T-helper 2 cell treated with Interferon-gamma antibody and Interleukin-4, amounts not matched to agents 100 ng/mL and 5 ng/mL, for 36 hours (primary cell): ENCODE results near the gene CAGE1. TPM values are rescaled to one million over a fixed set of nuclear protein-coding genes. Genes with fewer than 3 reads are reported as not detected.

Experiments used
- intact Hi-C: fragments of 100-400 bp; cut with micrococcal nuclease; formaldehyde crosslinking; loops from one replicate; pipeline ENCODE4 v1.15.1; 2023
- total RNA-seq: library from RNA; stranded (reverse); gene quantifications from 2 replicates; pipeline ENCODE4 v1.2.3, GENCODE V29; 2022

Gene CAGE1
- total RNA-seq, result 0.16 TPM in 1 of 2 replicates, not detected in the other

DNA sequence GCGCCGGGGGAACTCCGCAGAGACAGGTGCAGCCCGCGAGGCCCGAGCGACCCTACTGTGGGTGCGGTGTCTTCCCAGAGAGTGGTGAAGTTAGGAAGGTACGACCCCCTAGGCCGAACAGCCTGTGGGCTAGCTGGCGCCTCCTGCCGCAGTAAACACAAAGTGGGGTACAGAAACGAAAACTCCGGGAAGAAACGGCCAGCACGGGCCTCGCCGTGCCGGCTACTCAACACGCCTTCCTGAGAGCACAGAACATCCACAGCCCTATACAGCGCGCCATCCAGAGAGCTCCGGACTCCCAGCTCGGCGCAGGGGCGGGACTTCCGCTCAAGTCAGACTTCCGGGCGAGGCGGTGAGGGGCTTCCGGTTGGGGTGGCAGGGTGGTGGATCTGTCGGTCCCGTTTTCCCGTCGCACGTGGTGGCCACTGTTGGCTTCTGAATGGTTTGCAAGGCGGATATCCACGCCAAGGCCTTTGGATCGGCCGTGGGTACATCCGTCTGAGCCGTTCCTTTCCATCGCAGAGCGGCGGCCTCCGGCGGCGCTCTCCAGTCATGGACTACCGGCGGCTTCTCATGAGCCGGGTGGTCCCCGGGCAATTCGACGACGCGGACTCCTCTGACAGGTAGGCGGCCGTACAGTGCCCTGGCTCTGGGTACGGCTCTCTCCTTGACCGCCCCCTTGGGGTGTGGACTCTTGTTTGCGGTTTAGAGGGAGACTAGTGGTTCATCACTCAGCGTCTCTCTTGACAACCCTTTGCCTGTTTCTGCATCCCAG, at the start of gene CAGE1, which contains the start of gene RIOK1:
CAGE1 (minus strand) TSS at position 292 of the 775 bp plus-strand sequence. CDS start 2,569 bp downstream, outside the sequence.
RIOK1 (plus strand) TSS at position 358 of the 775 bp plus-strand sequence; CDS start at position 553, 195 bp downstream.
- intact Hi-C loops, result loop anchor here (1.0 to 5.0 kb wide), 5 partner anchors 76 to 1048 kb away; partner anchors contain the start of genes BLOC1S5, SLC35B3, SNRNP48 and SSR1

DNA sequence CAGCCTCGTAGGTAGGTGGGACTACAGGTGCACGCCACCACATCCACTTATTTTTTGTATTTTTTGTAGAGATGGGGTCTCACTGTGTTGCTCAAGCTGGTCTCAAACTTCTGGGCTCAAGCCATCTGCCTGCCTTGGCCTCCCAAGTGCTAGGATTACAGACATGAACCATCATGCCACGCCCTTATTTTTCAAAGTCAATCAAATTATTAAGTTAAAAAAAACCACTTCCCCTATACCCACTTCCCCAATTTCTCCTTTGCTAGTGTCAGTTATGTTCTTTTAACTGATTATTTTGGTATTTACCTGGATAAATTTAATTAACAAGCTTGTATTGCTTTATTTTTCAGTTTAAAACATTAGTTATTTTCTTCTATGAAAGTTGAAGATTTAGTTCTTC, 49.7 kb upstream of the CAGE1 start:
- intact Hi-C loops, result no loop called here

- intact Hi-C loops, result no loop called here
Observed at GRCh38 chr6:7438011-7438410, 48.5 kb upstream of the CAGE1 start.

GRCh38 chr6:7434672-7435071, 45.1 kb upstream of the CAGE1 start:
- intact Hi-C loops, result no loop called here

GRCh38 chr6:7433121-7433617, 43.6 kb upstream of the CAGE1 start:
- intact Hi-C loops, result no loop called here

- intact Hi-C loops, result no loop called here
Observed at GRCh38 chr6:7432391-7433120, 43.0 kb upstream of the CAGE1 start.

DNA sequence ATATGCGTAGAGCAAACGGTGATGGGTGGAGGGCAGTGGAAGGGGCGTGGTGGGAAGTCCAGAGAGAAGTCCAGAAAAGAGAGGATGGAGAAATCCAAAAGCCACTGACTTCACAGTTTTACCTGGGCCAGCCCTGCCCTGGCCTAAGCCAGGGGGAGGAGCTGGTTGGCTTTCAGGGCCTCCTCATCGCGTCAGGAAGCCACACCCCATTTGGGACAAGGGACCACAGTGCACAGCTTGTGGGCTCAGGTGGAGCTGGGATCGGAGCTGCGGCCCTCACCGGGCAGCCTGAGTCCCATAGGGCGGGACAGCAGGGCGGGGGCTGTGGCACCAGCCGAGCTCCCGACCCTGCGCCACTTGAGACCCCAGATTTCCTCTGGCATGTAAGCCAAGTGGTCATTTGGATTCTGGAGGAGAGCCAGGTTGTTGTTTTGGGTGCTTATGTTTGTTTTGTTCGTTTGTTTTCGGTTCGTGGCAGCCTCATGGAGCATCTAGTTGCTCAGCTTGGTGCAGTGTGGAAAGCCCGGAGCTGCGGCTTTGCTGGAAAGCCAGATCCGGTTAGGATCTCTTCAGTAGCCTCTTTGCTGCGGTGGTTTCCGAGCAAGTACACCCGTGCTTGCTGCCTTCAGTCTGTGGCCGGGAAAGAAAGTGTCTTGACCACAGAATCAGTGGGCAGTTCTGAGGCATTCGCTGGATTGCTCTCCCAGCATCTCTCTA, 42.3 kb upstream of the CAGE1 start:
- intact Hi-C loops, result no loop called here

DNA sequence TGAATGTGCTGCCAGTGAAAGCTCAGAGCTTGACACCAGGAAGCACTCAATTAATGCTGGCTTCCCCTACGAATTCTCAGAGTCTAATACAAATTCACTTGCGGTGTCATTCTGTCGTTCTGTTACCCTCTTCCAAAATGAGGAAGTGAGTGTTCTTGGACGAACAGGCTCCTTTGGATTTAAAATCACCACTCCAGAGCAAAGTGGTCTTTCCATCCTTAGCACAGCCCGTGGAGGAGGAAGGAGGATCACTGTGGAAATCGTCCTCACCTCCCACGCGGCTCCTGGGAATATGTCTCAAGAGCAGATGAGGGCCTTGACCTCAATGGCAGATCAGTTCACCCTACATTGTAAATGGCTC, 41.8 kb upstream of the CAGE1 start:
- intact Hi-C loops, result no loop called here

GRCh38 chr6:7426447-7427169, 37.1 kb upstream of the CAGE1 start:
- intact Hi-C loops, result no loop called here

DNA sequence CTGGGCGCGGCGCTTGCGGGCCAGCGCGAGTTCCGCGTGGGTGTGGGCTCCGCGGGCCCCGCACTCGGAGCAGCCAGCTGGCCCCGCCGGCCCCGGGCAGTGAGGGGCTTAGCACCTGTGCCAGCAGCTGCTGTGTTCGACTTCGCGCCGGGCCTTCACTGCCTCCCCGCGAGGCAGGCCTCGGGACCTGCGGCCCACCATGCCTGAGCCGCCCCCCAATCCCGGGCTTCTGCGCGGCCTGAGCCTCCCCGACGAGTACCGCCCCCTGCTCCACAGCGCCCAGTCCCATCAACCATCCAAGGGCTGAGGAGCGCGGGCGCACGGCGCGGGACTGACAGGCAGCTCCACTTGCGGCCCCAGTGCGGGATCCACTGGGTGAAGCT, 36.3 kb upstream of the CAGE1 start:
- intact Hi-C loops, result no loop called here

DNA sequence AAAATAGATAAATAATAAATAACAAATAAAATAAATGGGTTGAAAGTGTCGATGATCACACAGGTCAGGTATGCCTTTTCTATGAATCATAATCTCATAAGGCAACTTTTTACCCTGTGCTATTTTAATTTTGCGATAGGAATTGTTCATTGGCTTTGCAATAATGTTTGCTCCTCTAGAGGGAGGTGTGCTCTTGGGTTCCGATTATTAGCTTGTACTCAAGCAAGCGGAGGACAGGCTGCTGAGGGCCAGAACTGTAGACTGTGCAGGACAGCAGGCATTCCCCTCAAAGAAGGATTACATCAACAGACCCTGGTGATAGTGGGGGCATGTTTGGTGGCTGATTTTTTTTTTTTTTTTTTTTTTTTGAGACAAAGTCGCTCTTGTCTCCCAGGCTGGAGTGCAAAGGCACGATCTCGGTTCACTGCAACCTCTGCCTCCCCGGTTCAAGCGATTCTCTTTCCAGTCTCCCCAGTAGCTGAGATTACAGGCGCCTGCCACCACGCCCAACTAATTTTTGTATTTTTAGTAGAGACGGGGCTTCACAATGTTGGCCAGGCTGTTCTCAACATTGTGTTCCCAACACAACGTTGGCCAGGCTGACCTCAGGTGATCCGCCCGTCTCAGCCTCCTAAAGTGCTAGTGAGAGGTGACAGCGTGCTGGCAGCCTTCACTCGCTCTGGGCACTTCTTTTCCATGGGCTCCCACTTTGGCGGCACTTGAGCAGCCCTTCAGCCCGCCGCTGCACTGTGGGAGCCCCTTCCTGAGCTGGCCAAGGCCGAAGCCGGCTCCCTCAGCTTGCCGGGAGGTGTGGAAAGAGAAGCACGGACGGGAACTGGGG, 35.6 kb upstream of the CAGE1 start:
- intact Hi-C loops, result no loop called here

DNA sequence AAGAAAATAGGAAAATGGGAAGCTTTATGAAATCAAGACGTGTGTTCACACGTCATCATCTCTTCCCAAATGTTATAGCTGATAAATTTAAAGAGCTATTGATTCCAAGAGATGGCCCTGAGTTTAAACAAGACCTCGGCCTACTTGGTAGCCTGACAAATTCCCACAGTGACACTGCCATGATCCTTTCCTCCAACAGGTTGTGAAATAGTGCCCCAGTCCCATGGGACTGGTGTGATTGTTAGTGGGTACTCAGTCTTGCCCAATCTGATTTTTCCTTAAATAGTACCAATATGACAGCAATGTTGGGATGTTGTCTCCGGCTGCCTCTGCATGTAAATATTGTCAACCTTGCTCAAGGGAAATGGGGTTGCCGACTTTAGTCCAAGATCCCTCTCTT, 34.5 kb upstream of the CAGE1 start:
- intact Hi-C loops, result no loop called here

GRCh38 chr6:7421066-7421465, 31.5 kb upstream of the CAGE1 start:
- intact Hi-C loops, result no loop called here

DNA sequence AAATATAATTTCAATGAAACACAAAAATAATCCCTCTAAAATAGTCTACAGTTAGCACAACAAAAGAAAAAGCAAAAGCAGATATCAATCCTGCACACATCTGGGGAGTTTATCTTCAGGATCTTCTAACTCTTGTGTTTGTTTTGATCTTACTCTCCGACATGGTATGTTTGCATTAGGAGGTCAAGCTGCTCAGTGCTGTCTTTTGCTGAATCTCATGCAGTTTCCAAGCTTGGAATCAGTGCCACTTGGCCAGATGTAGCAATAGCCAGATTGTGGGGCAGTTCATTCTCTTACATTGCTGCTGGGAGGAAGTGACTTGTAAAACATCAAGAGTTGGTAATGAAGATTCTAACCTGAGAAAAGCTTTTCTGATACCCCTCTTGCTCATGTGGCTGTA, 29.5 kb upstream of the CAGE1 start:
- intact Hi-C loops, result no loop called here

DNA sequence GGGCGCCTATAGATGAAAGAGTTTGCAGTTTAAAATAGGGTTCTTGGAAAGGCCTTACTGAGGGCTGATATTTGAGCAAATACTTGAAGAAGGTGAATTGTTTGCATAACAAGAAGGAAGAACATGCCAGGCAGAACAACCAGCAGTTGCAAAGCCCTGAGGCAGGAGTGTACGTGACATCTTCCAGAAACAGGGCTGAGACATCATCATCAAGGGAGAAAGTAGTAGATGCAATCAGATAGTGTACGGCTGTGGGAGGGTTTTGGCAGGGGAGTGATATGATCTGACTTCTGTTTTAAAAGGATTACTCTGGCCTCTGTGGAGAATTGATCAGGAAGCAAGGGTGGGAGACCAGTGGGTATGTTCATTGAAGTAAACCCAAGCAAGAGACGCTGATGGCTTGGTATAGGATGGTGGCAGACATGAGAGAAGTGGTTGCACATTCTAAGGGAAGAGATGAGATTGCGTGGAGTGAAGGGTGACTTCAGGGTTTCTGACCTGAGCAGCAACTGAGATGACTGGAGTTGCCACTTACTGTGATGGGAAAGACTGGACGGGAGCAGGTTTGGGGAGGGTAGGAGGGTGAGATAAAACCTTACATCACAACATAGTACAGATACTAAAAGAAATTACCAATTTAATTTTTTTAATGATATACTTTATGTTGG, 28.8 kb upstream of the CAGE1 start:
- intact Hi-C loops, result no loop called here

DNA sequence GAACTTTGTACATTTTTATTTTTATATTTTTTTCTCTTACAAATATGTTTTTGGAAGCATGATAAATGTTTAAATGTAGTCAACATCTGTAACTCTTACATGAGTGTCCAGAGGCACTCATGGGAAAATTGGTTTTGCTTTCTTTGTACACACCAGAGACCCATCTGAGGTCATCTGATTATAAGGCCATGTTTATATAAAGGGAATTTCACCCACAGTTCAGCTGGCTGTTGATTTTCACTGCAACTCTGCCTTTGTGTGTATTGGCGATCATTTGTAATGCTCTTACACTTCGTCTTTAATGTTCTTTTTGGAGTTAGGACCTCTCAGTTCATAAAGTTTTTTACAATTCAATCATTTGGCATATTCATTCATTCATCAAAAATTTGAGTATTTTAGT, 28.1 kb upstream of the CAGE1 start:
- intact Hi-C loops, result no loop called here

GRCh38 chr6:7414811-7415210, 25.3 kb upstream of the CAGE1 start:
- intact Hi-C loops, result no loop called here

DNA sequence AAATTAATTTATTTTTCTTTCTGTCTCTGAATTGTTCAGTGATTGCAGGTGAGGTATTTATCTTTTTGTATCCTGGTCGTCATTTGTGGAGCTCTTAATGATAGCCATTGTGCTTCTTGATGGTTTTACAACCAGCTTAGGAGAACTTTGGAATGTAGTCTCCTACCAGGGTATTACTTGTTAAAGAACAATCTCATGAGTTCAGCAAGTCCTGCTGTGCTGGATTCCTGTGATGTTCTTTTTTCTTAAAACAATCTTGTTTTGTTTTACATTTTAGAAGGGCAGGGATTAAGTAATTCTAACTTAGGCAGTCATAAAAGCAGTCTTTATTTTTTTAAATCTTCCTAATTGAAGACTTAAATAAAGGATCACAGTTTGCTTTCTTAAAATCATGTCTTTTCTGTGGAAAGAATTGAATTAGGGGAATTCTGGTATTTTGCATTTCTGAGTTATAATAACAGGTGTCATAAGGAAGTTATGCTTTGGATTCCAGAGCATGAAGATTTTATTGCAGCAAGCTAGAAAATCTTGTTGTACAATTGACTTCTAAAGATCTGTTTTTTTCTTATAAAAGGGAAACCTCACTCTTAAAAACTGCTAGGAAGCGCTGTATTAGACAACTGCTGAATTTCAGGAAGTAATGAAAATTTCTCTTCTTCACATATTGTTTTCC, 23.7 kb upstream of the CAGE1 start:
- intact Hi-C loops, result no loop called here

- intact Hi-C loops, result no loop called here
Observed at GRCh38 chr6:7411328-7411727, 21.8 kb upstream of the CAGE1 start.
